GM21390 (cell line): Measurements from ENCODE around the gene SERTAD2.

ENCODE experiments used
- ATAC-seq: cut with Tn5 transposase; IDR thresholded peaks from one replicate; pipeline ENCODE4 v1.9.1; 2021; ENCODE audit not compliant: unreplicated experiment

SERTAD2 gene

DNA sequence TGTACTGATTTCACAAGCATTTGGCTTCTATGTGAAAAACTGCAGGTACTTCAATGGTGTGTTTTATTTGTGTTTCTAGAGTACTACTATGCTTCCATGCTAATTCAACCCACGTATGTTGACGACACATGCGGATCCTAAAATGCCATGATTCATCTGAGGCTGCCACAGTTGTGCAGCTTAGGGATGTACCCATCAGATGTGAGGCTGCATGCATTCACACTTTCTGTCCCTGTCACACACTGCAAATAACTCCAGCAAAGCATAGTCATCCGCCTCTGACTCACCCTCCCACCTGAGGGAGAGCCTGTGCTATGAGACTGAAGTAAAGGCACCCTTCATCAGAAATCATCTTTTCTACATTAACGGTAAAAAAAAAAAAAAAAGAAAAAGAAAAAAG lies 22.1 kb upstream of the SERTAD2 start:
- ATAC-seq, result no peak

DNA sequence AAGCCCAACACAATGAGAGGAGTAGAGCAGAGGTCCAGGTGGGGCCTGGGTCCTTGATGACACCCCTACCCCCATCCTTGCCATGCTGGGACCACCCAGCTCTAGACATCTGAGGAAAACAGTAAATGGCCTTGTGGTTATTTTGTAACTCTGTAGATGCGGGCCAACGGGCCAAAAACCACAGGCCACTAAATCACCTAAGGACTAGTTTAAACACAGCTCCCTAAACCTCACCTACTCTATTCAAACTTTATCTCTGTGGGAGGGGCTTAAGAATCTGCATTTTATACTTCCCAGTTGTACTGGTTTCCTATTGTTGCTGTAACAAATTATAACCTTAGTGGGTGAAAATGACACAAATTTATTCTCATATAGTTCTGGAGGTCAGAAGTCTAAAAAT lies 19.0 kb upstream of the SERTAD2 start:
- no peak for ATAC-seq

DNA sequence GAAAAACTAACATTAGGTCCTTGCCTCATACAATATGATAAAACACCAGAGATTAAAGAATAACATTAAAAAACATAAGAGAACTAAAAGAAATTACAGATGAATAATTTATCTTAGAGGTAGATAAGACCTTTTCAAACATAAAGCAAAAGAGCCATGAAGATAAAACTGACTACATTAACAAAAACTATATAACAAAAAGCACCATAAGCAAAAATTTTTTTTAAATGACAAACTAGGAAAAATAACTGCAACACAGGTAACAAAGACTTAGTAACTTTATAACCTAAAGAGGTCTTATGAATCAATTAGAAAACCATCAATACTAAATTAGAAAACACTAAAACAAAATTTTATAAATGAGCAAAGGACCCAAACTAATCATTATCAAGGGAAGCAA lies 16.3 kb upstream of the SERTAD2 start:
- no peak for ATAC-seq

DNA sequence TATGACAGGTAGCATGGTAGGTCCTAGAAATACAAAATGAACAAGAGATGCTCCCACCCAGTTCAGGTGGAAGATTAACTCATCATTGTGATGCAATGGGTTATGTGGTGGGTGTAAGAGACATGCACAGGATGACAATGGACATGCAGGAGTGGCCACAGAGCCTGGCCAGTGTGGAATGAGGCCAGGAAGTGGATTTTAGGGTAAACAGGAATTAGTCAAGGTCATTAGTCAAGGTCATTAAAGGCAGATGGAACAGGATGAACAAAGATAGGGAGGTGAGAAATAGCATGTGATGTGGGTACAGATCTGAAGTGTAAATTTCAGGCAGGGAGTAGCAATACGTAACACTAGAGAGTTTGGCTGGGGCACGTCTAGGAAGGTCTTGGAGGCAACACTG lies 15.6 kb upstream of the SERTAD2 start:
- ATAC-seq, result no peak

DNA sequence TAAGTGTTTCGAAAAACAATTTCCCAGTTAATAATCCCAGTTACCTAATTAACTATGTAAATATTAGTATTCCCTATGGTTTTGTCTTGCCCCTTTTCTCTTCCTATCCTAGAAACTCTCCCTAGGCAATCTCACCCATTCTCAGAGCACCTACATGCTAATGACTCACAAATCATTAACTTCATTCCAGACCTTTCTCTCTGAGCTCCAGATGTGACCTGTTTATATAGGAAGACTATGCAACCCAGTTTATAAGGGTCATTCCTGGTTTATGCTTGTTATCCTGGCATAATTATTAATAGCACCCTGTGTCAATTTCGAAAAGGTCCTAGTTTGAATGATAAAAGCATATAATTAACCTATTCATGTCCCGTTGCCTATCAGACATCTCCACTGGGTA lies 14.8 kb upstream of the SERTAD2 start:
- ATAC-seq, result no peak

DNA sequence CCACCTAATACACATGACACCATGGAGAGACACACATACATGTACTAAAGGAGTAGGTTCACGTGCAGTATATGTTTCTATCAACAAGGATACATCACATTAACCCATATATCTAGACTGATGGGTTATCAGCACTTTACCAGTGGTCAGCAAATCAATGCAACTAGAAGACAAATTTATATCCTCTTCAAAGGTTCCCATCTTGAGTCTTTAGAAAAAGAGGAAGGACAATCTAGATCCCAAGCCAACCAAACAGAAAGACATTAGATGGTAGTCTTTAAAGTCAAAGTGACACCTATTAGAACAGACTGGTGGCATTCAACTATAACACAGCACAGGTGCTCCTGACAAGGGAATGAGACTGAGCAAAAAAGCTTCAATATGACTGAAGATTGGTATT lies 13.8 kb upstream of the SERTAD2 start:
- ATAC-seq, result no peak

DNA sequence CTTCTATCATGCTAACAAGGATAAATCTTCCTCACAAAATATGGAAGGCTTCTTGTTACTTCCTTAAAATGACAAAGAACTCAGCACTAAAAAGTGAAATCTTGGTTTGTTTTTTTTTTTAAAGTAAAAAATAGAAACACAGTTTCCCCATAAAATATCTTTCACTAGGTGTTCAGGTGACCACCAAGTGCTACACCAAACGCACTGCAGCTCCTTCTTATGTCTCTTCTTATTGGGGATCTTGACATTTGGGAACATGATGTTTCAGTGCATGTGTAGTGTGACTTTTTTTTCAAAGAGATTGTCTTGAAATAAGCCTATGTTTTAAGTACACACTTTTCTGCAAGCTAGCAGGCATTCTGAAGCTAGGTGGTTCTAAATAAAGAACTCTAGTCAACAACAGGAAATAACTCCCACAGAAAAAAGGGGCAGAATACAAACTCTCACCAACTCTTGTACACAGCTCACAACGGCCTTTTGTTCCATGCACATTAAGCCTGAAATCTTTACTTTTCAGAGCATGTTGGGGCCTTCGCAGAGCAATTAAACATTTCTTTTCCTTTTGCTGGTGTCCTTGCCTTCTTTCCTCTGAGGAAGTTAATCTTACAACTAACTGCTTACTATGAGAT lies 13.2 kb upstream of the SERTAD2 start:
- peak; percentile 78 for ATAC-seq

DNA sequence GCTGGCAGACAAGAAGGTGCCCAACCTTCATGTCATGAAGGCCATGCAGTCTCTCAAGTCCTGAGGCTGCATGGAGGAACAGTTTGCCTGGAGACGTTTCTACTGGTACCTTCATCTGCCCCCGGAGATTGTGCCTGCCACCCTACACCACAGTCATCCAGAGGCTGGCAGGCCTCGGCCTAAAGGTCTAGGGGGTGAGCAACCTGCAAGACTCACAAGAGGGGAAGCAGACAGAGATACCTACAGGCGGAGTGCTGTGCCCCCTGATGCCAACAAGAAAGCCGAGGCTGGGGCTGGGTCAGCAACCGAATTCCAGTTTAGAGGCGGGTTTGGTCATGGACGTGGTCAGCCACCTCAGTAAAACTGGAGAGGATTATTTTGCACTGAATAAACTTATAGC lies 12.0 kb upstream of the SERTAD2 start:
- no peak for ATAC-seq

DNA sequence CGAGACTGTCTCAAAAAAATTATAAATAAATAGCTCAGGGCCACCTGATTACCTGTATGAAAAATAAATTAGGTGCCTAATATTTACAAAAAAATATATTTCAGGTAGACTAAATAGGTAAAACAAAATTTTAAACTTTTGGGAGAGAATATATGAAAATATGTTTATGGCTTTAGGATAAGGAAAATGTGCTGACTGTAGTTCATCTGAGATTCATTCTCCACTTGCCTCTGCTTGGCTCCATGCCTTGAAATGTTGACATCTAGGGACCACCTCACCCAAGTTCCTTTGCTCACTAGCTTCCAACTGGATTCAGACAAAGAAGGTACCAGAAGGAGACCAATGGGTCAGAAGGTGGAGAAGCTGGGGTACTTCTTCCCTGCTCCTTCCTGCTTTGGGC lies 9.7 kb upstream of the SERTAD2 start:
- no peak for ATAC-seq

DNA sequence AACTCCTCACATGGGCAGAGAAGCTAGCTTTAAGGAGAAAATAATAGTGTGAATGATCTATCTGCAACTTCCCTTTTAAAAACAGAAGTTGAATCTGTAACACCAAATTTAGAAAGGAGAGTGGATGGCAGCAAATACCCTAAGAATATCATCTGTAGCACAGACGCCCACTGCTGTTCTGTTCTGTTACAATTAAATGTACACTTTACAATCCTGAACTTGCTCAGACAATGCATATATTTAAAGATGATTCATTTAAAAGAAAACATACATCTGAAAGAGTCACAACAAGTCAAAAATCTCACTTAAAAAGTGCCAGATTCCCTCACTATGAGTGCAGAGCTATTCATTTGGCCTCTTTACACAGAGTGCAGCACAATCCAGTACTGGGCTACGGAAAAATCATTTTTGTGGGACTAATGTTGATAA lies 8.0 kb upstream of the SERTAD2 start:
- ATAC-seq, result peak; percentile 38

DNA sequence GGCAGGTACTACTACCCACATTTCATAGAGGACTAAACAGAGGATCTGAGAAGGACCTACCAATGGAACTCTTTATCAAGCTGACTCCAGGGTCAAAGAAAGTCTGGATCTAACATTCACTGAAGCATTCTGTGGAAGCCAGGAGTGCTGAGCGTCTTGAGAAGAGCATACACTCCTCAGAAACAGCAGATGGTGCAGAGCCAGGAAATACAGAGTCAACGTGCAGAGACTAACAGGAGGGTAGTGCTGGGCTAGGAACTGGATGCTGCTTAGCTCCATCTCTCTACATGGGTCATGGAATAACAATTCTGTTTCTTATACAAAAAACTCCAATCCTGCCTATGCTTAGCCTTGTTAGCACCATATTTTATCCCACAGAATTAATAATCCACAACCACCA lies 5.5 kb upstream of the SERTAD2 start:
- no peak for ATAC-seq

DNA sequence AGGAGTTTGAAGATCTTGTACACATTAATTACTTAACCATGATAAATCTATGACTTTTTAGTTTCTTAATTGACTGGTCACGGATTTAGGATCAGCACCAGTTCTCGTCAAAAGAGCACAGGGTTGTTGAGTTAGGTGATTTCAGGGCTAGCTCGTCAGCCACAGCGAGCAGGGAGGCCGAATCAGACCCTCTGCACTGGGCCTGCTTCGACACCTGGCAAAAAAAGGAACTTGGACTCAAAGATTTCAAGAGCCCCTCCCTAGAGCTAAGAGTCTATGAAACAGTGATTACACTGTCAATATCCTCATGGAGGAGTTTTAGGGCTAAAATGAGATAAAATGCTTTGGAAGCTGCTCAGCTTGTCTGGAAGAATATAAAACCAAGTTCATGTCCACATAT lies 4.6 kb upstream of the SERTAD2 start:
- no peak for ATAC-seq

DNA sequence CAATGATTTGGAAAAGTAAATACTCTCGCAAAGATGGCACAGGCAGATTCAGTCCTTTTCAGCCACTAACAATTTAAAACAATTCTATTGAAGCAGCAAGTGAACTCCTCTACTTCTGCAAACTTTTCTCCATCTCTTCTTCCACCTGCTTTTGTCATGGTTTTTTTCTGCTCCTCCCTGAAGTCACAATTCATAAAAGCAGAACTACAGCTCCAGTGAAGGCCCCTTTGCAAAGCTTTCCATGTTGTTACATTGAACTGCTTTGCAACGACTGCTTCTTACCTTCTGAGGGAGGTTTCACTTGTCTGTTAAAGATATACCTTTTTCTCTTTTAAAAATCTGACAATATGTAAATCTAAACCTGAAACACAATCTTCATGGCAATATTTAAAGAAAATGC lies 3.7 kb upstream of the SERTAD2 start:
- no peak for ATAC-seq

DNA sequence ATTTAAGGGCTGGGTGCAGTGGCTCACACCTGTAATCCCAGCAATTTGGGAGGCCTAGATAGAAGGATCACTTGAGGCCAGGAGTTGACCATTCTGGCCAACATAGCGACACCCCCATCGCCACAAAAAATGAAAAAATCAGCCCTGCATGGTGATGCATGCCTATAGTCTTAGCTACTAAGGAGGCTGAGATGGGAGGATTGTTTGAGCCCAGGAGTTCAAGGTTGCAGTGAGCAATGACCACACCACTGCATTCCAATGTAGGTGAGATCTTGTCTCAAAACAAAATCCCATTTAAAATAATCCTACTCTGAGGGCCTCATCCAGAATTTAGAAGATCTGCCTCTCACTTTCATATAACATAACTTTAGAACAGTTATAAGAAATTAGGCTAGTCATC lies 2.7 kb upstream of the SERTAD2 start:
- ATAC-seq, result no peak

DNA sequence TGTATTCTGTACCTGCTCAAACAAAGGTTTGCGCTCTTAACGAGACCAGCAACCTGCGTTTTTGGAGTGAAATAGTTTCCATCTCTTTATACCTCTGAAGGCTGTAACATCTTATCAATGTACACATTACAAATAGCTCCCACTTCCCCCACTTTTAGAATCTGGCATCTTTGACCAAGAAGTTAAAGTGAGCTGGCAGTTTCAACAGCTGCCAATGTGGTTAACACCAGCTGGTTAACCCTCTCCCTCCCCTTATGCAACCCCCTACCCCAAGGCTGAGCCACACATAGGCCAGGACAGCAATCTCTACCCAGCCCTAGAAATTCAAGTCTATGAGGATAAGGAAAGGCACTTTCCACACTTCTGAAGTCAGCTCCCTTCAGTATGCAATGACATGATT lies 2.2 kb upstream of the SERTAD2 start:
- ATAC-seq, result no peak

DNA sequence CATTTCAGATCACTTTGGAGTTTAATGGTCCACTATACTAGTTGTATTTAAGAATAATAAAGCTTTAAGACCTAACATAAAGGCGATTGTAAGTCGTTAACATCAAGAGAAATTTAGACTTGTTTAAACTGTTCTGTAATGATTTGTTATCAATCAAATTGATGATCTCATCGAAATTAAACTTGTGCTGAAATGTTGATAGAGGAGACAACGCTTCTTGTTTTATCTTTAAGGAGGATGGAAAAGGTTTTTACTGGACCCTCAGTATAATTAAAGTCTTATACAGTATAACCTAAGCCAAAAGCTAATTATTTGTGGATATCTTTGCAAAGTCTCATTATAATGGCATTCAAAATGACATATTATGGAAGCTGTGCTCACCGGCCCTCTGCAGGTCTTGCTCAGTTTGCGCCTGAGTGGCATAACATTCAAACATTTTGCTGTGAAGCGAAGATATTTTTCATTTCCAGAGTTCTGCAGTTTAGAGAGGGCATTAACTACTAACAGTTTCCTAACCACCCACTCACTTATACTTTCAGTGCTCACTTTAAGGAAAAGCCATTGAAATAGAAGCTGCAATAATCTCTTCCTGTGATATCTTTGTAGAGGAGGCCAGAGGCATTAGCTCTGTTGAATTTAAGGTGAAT lies 1.4 kb upstream of the SERTAD2 start:
- no peak for ATAC-seq

DNA sequence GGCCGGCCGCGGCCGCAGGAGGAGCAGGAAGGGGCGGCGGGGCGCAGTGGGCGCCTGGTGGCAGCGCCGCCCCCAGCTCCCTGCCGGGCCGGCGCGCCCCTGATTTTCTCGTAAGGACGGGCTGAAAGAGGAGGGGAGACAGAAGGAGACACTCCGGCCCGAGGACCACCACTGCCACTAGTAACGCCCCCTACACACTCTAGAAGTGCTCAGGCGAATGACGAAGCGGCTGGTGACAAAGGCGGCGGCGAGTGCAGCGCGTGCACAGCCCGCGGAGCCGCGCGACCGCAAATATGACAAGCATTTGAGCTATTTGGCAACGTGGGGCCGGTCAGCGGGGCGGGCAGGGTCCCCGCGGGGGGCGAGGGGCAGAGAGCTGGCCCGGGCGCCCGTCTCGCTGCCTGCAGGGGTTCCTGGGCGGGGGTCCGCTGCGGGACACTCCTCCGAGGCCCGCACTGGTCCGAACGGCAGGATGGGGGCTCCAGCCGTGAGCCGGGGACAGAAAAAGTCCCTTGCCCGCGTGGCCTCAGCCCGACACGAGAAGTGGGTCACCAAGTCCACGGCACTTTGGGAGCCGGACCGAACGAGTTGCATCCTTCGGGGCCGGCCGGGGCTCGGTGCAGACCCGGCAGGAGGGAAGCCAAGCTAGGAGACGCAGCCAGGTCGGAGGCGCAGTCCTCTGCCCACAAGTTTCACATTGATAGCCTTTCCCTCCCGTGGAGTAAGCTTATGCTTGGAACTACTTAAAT lies 524 bp upstream of the SERTAD2 start:
- peak; percentile 34 for ATAC-seq

DNA sequence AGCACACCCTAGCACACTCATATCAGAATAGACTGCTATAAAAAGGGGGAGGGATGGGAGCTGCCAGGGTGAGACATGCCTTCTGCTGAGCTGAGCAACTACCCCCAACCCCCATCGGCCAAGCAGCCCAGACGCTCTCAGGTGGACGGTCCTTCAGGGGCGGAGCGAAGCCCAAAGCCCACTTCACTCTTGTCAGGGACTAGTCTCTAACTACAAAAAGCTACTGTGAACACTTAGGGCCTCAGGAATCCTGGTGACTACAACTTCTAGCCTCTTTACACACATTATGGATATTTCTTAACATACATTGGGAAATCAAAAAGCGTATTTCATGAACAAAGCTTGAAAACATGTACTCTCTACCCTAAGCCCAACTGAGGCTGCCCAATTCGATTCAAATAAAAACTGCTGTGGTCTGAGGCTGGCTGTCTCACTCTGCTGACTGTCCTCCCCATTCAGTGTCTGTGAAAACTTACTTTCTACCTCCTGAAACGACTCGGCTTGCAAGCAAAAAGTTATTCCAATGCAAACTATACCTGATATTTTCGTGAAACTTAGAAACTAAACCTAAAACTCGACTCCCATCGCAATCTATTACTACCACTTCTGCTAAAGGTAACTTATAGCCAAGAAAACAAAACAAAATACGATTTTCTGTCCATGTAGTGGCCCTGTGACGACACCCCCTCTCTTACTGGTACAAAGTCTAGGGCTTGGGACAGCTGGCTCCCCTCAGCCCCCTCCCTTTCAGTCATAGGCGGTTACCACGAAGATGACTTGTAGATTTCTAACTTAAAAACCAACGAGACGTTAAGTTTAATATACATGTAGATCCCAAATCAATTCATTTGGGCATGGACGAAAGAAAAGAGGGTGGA lies 1.2 kb downstream of the SERTAD2 start:
- no peak for ATAC-seq

DNA sequence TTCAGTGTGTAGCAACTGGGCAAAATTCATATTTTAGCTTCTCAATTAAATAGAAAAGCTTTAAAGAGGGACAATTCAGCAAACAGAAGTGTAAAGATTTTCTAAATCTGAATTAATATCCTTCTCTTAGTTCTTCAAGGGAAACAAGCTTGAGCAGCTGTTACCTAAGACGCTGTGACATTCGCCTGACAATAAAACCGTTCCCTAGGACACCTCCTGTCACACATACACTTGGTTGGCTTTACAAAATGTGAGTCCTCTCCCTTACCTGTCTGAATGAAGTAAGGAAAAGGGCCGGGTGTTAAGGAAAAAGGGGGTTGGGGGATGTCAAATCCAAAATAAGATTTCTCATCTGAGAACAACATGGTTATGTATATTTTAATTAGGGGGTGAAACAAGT lies 2.1 kb downstream of the SERTAD2 start:
- ATAC-seq, result no peak

DNA sequence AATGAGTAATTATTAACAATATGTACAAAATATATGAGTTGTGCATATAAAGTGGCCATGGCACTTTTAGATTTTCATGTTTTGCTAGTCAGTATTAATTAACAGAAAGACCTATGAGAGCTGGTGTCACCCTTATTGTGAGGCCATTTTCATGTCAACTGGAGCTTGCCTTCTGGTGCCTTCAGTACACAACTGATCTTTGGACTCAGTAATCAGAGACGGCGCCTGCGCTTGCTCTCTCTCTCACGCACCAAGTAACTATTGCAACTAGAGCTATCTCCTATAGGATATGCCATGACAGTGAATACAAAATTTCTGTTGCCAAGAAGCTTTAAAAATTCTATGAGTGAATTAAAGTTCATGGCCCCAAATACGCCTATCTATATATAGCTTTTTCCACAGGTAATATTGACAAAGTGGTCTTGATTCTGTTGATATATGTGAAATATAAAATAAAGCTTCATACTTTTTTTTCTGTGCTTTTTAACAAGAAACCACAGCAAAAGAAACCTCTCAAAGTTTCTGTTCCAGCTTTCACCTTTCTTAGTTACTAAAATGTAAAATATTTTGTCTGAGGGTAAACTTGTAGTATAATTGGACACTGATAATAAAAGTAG lies 2.9 kb downstream of the SERTAD2 start:
- no peak for ATAC-seq

DNA sequence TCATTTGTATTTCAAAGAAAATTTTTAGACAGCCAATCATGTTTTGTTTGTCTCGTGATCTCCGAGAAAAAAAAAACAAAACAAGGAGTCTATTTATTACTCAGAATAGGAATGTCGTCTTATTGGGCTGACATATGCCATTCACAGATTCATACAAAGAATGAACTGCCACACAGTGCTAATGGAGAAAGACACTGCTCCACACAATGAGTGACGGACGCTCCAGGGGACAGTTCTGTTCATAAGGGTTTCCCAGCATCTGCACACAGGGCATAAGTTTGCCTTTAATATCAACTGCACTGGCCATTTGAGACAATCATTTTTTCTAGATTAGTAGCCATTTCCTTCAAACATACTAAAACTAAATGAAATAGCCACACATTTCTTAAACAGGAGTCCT lies 3.4 kb downstream of the SERTAD2 start:
- no peak for ATAC-seq
